Measurements from ENCODE around the gene CD247. TPM values are rescaled to one million over a fixed set of nuclear protein-coding genes. Genes with fewer than 3 reads are reported as not detected.

The CD247 gene
- polyA plus RNA-seq, 2 of the 4 experiments (the other 2 are of a cell fraction) = 0.10 to 0.27 TPM

DNA sequence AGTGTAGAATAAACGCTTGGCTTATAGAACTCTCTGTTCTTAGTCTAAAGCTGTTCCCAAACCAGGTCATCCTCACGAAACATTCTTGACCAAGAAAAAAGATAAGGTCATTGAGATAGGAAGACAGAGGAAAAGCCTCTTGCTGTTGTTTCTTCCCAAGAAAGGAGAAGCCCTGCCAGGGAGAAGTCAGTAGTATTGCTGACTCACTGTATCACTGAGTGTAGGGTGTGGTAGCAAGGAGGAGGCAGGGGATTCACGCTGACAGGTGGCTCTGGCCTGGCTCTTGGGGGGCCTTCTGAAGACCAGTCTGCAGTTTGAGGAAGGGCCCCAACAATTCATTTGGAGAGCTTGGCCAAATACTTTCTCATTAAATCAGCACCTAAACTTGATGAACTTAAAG is 97.8 kb downstream of the CD247 start:
- Histone ChIP-seq H3K9me3 (no peaks in the 10 kb centered on the region), H3K27ac (peak overlapping the region in 1 of 2 experiments; percentile 69; a peak in 3 of 6 replicates), H3K4me3 (no peak overlapping the region), H3K4me1 (peaks cover 7% of the 10 kb centered on the region; the same call in 2 of the 3 replicates), H3K4me2 (peak overlapping the region; percentile 22; the same call in 2 of the 3 replicates)
- CTCF ChIA-PET = interaction anchor here (1.6 to 3.5 kb wide), 2 partner anchors 19 to 21 kb away, joined by 3 to 13 read pairs; no protein-coding TSS in a partner anchor
- no peak for FAIRE-seq
- peak; percentile 54 to 60; a peak in 4 of 6 replicates for ATAC-seq
- TF ChIP-seq HOXB5 (CRISPR knock-in tag; IDR thresholded peaks at IDR 0.05) (no peak), BHLHE40 (IDR thresholded peaks at IDR 0.05; ENCODE audit: low read depth, low read length) (no peak), NR3C1 (IDR thresholded peaks at IDR 0.05) (no peak), MAFK (IDR thresholded peaks at IDR 0.05; ENCODE audit: partially characterized antibody) (peak; percentile 75), MAZ (IDR thresholded peaks at IDR 0.05; ENCODE audit: borderline replicate concordance, low read depth, low read length) (no peak)
- 44% methylated on average over 3 of the region's 3 CpGs for WGBS (ENCODE audit: missing lambda C conversion rate)
- peak in 1 of 2 experiments; percentile 43 for DNase-seq (ENCODE audit: low read depth in 1 of 2, low spot score in 1 of 2)
- POLR2A ChIA-PET = no interaction called here

DNA sequence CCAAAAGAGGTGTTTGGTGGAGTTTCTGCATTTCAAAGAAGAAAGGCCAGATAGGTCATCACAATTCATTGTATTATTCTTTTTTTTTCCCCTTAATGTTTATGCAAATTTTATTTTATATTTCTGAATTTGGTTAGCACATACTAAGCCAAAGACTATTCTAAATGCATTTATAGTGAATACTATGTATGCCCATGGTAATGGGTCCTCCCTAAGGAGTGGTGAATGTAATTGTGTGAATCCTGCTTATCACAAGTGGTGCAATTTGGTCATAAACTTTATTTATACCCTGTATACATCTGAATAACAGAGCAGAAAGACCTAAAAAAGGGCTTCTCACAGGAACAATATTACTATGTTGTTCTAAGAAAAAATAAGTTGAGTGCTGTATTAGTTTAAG is 99.1 kb downstream of the CD247 start:
- TF ChIP-seq ZNF302 (CRISPR knock-in tag; IDR thresholded peaks at IDR 0.05) (no peak), ZC3H11A (IDR thresholded peaks at IDR 0.05) (no peak), CBX8 (IDR thresholded peaks at IDR 0.05) (no peak)
- TF ChIP-seq, protein P1, sequence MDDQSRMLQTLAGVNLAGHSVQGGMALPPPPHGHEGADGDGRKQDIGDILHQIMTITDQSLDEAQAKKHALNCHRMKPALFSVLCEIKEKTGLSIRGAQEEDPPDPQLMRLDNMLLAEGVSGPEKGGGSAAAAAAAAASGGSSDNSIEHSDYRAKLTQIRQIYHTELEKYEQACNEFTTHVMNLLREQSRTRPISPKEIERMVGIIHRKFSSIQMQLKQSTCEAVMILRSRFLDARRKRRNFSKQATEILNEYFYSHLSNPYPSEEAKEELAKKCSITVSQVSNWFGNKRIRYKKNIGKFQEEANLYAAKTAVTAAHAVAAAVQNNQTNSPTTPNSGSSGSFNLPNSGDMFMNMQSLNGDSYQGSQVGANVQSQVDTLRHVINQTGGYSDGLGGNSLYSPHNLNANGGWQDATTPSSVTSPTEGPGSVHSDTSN (IDR thresholded peaks at IDR 0.05) = no peak
- DNase-seq (ENCODE audit: low read depth in 1 of 2, low spot score in 1 of 2) = no peak
- Histone ChIP-seq H3K4me2 (no peak overlapping the region), H3K4me1 (peaks cover 7% of the 10 kb centered on the region; the same call in 2 of the 3 replicates), H3K4me3 (no peak overlapping the region), H3K27ac (no peak overlapping the region), H3K9me3 (no peaks in the 10 kb centered on the region)
- no peak for ATAC-seq
- CTCF ChIA-PET = no interaction called here
- POLR2A ChIA-PET = no interaction called here
- no peak for FAIRE-seq

GRCh38 chr1:167418391-167418790 is 99.9 kb downstream of the CD247 start:
- Histone ChIP-seq H3K4me3 (no peak overlapping the region), H3K27ac (no peak overlapping the region), H3K4me1 (peaks cover 7% of the 10 kb centered on the region; the same call in 2 of the 3 replicates), H3K4me2 (no peak overlapping the region), H3K9me3 (no peaks in the 10 kb centered on the region)
- CTCF ChIA-PET = interaction anchor here (0.6 to 1.2 kb wide), 3 partner anchors 9 to 120 kb away, joined by 3 to 5 read pairs (median 3); no protein-coding TSS in a partner anchor
- FAIRE-seq (no peak), ATAC-seq (no peak), DNase-seq (ENCODE audit: low read depth in 1 of 2, low spot score in 1 of 2) (no peak)
- POLR2A ChIA-PET = no interaction called here
- TF ChIP-seq GATA3 (IDR thresholded peaks at IDR 0.05; ENCODE audit: borderline replicate concordance) (no peak), FOSB (CRISPR knock-in tag; IDR thresholded peaks at IDR 0.05) (no peak), ZC3H11A (IDR thresholded peaks at IDR 0.05) (no peak), FOSL2 (IDR thresholded peaks at IDR 0.05) (no peak), FOSL2 (CRISPR knock-in tag; IDR thresholded peaks at IDR 0.05) (no peak), CEBPB (IDR thresholded peaks at IDR 0.05) (no peak), EP300 (IDR thresholded peaks at IDR 0.05) (no peak), SMC3 (IDR thresholded peaks at IDR 0.05) (no peak), MAZ (IDR thresholded peaks at IDR 0.05; ENCODE audit: borderline replicate concordance, low read depth, low read length) (no peak), HOXA7 (CRISPR knock-in tag; IDR thresholded peaks at IDR 0.05) (no peak), HEYL (CRISPR knock-in tag; IDR thresholded peaks at IDR 0.05) (no peak), HMGXB4 (CRISPR knock-in tag; IDR thresholded peaks at IDR 0.05; ENCODE audit: borderline replicate concordance) (no peak), SREBF2 (IDR thresholded peaks at IDR 0.05) (no peak)

- TF ChIP-seq HOXB13 (CRISPR knock-in tag; IDR thresholded peaks at IDR 0.05; ENCODE audit: low read depth) (no peak), CBX2 (IDR thresholded peaks at IDR 0.05; ENCODE audit: borderline replicate concordance, low read depth) (no peak), PHF8 (IDR thresholded peaks at IDR 0.05; ENCODE audit: borderline replicate concordance, low read depth) (no peak)
- peaks cover 7% of the 10 kb centered on the region; the same call in 2 of the 3 replicates for H3K4me1 ChIP-seq
- H3K9me3 ChIP-seq = no peaks in the 10 kb centered on the region
- H3K4me3 ChIP-seq = no peak overlapping the region
- no peak for FAIRE-seq
- no peak for DNase-seq (ENCODE audit: low read depth in 1 of 2, low spot score in 1 of 2)
- POLR2A ChIA-PET = no interaction called here
- no peak overlapping the region for H3K4me2 ChIP-seq
- H3K27ac ChIP-seq = no peak overlapping the region
- no peak for ATAC-seq
- CTCF ChIA-PET = interaction anchor here (1.0 kb wide), 1 partner anchor 148 kb away, joined by 3 read pairs; no protein-coding TSS in a partner anchor
- whole genome bisulfite sequencing (ENCODE audit: missing lambda C conversion rate) = 100% methylated on average over 1 of the region's 1 CpG
Observed at GRCh38 chr1:167416506-167416905, 101.8 kb downstream of the CD247 start.
